B cell (primary cell): ENCODE data around the gene CACNB4. TPM values are rescaled to one million over a fixed set of nuclear protein-coding genes. Genes with fewer than 3 reads are reported as not detected.

Source experiments
- ATAC-seq: fragments of 200-7000 bp; cut with Tn5 transposase; one replicate; pipeline ENCODE4 v1.10.0; 2021; ENCODE audit warnings: low read depth, mild to moderate bottlenecking, moderate number of reproducible peaks, moderate library complexity
- CTCF ChIA-PET: fragments of 350-600 bp; sonication (Branson Sonifier 250); formaldehyde crosslinking; loops from one replicate; lab custom pipeline; 2021; ENCODE audit warnings: antibody characterized with exemption, inconsistent platforms; lab: Charles Lee
- POLR2A ChIA-PET: fragments of 350-600 bp; sonication (Branson Sonifier 250); formaldehyde crosslinking; loops from one replicate; lab custom pipeline; 2021; ENCODE audit warnings: antibody characterized with exemption; lab: Charles Lee
- DNase-seq: peaks from one replicate; pipeline ENCODE4 v3.0.0; 2013
- H2AFZ ChIP-seq: 2 replicates; pipeline ENCODE4 v1.6.1; 2012; ENCODE audit warnings: mild to moderate bottlenecking, low read depth, low read length; ENCODE audit not compliant: insufficient read depth, poor library complexity, severe bottlenecking
- H3K27ac ChIP-seq, 2 donors: 1 replicate in 1 of 2; 2 replicates in 1 of 2; pipeline ENCODE4 v1.5.1; 2012 to 2013; ENCODE audit warnings: low read length in 2 of 2, mild to moderate bottlenecking in 2 of 2, moderate library complexity in 1 of 2
- H3K27me3 ChIP-seq, 4 experiments: fragments of 200-600 bp in 1 of 4; sonication (generic) in 1 of 4; replicated peaks in 1 of 4; 1 replicate in 2 of 4; 2 replicates in 2 of 4; pipeline versions ENCODE4 v1.6.1 to v1.7.0; 2013 to 2016; ENCODE audit warnings: low read length in 3 of 4, mild to moderate bottlenecking in 2 of 4, mixed read lengths in 1 of 4, moderate library complexity in 1 of 4; ENCODE audit not compliant: insufficient read depth in 4 of 4, control insufficient read depth in 3 of 4; ENCODE audit errors: control extremely low read depth in 1 of 4
- H3K36me3 ChIP-seq, 2 experiments: replicated peaks in 1 of 2; 1 replicate in 1 of 2; 2 replicates in 1 of 2; pipeline versions ENCODE4 v1.6.1 to v1.7.1; 2013; ENCODE audit warnings: low read length in 1 of 2; ENCODE audit not compliant: insufficient read depth in 2 of 2, control insufficient read depth in 1 of 2; ENCODE audit errors: control extremely low read depth in 1 of 2, extremely low read depth in 1 of 2
- H3K4me1 ChIP-seq, 2 donors: fragments of 200-600 bp in 1 of 2; sonication (generic) in 1 of 2; 1 replicate in 1 of 2; 2 replicates in 1 of 2; pipeline versions ENCODE4 v1.5.1 to v1.6.1; 2013 to 2017; ENCODE audit warnings: low read length in 2 of 2; ENCODE audit not compliant: control insufficient read depth in 2 of 2, insufficient read depth in 2 of 2
- H3K4me2 ChIP-seq: replicated peaks from 2 replicates; pipeline ENCODE3; 2012; ENCODE audit warnings: mild to moderate bottlenecking, low read depth, low read length; ENCODE audit not compliant: poor library complexity, severe bottlenecking
- H3K4me3 ChIP-seq, 5 experiments: fragments of 200-600 bp in 1 of 5; sonication (generic) in 1 of 5; 1 replicate in 3 of 5; 2 replicates in 2 of 5; pipeline versions ENCODE4 v1.5.1 to v1.7.0; 2011 to 2016; ENCODE audit warnings: low read length in 4 of 5, mild to moderate bottlenecking in 4 of 5, low read depth in 2 of 5, control low read depth in 1 of 5, moderate library complexity in 1 of 5; ENCODE audit not compliant: insufficient read depth in 1 of 5; ENCODE audit errors: control extremely low read depth in 1 of 5, extremely low read depth in 1 of 5
- H3K79me2 ChIP-seq: fragments of 200-600 bp; sonication (generic); one replicate; pipeline ENCODE4 v1.6.0; 2016; ENCODE audit warnings: low read length; ENCODE audit not compliant: control insufficient read depth, insufficient read depth
- H3K9ac ChIP-seq: fragments of 200-600 bp; sonication (generic); 2 replicates; pipeline ENCODE4 v1.6.1; 2017; ENCODE audit warnings: mild to moderate bottlenecking, low read length, moderate library complexity
- H3K9me3 ChIP-seq, 3 donors: one replicate each; pipeline versions ENCODE4 v1.6.1 to v1.7.1; 2013; ENCODE audit warnings: low read length in 2 of 3; ENCODE audit not compliant: control insufficient read depth in 2 of 3, insufficient read depth in 1 of 3; ENCODE audit errors: control extremely low read depth in 1 of 3
- H4K20me1 ChIP-seq: 2 replicates; pipeline ENCODE4 v1.6.0; 2012; ENCODE audit warnings: mild to moderate bottlenecking, low read length; ENCODE audit not compliant: insufficient read depth, control insufficient read depth, poor library complexity, severe bottlenecking
- H3K27ac Mint-ChIP-seq: one replicate; pipeline ENCODE4 v1.8.0; 2021; ENCODE audit warnings: mixed read lengths
- H3K27me3 Mint-ChIP-seq: one replicate; pipeline ENCODE4 v1.8.0; 2021; ENCODE audit warnings: mixed read lengths
- H3K4me1 Mint-ChIP-seq: one replicate; pipeline ENCODE4 v1.8.0; 2021; ENCODE audit warnings: mixed read lengths
- H3K4me3 Mint-ChIP-seq: one replicate; pipeline ENCODE4 v1.8.0; 2021; ENCODE audit warnings: mixed read lengths
- H3K9me3 Mint-ChIP-seq: one replicate; pipeline ENCODE4 v1.8.0; 2022; ENCODE audit warnings: mixed read lengths; ENCODE audit not compliant: insufficient read depth
- CTCF ChIP-seq: fragments of 200-600 bp; IDR thresholded peaks from one replicate; pipeline ENCODE4 v1.8.0; 2022; ENCODE audit warnings: antibody characterized with exemption, mild to moderate bottlenecking
- EZH2 ChIP-seq: IDR thresholded peaks from 2 replicates; pipeline ENCODE4 v1.6.1; 2012; ENCODE audit warnings: borderline replicate concordance, low read depth, mild to moderate bottlenecking, moderate library complexity, low read length; ENCODE audit not compliant: insufficient read depth, poor library complexity, severe bottlenecking
- whole genome bisulfite sequencing: methylation state at CpG from one replicate; pipeline ENCODE4 v1.1.5; 2013; ENCODE audit warnings: missing lambda C conversion rate; ENCODE audit not compliant: insufficient coverage; 5-methylcytosine and 5-hydroxymethylcytosine counted together
- intact Hi-C: fragments of 100-400 bp; cut with micrococcal nuclease; formaldehyde crosslinking; loops from one replicate; pipeline ENCODE4 v1.10.0; 2022
- polyA plus RNA-seq: library from polyadenylated mRNA; depleted of rRNA; stranded (reverse); fragments of >200 nt; gene quantifications from 2 replicates; pipeline ENCODE4 v1.2.3, GENCODE V29; 2012
- total RNA-seq, 2 donors: library from RNA; stranded (reverse); fragments of 120-200 nt in 1 of 2; gene quantifications; 1 replicate in 1 of 2; 2 replicates in 1 of 2; pipeline versions ENCODE4 v1.2.3 to v1.2.4, GENCODE V29; 2013 to 2022

Gene CACNB4
- total and polyA plus RNA-seq, 2 donors (not counting 1 experiment from before 2014, with no cell fraction given): 0.12 to 1.4 TPM

GRCh38 chr2:152047824-152048471 lies 50.9 kb downstream of the CACNB4 start:
- Histone ChIP-seq H3K27ac (no peak overlapping the region), H3K79me2 (no peaks in the 10 kb centered on the region), H2AFZ (no peak overlapping the region), H3K4me2 (no peak overlapping the region), H3K4me1 (peaks cover 11 to 15% of the 10 kb centered on the region in 2 donors), H3K9ac (no peak overlapping the region), H3K4me3 (no peak overlapping the region), H3K36me3 (no peaks in the 10 kb centered on the region), H3K27me3 (no peaks in the 10 kb centered on the region), H4K20me1 (no peaks in the 10 kb centered on the region), H3K9me3 (no peaks in the 10 kb centered on the region)
- CTCF ChIA-PET: interaction anchor here (0.9 to 4.1 kb wide), 3 partner anchors 9 to 588 kb away, joined by 3 to 26 read pairs (median 8); no protein-coding TSS in a partner anchor
- Mint-ChIP-seq H3K4me1 (peaks cover 21% of the 10 kb centered on the region), H3K27me3 (no peaks in the 10 kb centered on the region), H3K4me3 (no peak overlapping the region), H3K9me3 (no peaks in the 10 kb centered on the region), H3K27ac (no peak overlapping the region)
- DNase-seq (no peak), ATAC-seq (no peak)
- intact Hi-C loops: no loop called here
- TF ChIP-seq CTCF (peak; percentile 17), EZH2 (no peak)
- 78% methylated on average over 1 of the region's 6 CpGs for WGBS
- POLR2A ChIA-PET: no interaction called here

DNA sequence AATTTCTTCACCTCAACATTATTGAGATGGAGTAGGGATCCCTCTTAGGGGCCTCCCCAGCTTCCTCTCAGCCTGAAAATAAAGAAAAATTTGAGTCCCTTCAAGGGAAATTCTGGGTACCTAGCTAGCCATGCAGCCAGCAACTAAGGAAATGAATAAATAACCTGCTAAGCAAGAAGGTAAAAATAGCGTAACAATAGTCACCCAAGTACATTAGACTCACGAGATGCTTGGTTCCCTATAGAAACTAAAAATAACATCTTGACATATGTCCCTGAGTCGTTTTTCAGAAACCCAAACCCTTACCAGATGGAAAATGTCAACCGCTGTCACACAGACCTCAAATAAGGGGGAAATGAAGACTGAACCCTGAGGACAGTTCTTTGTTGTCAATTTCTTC lies 51.9 kb downstream of the CACNB4 start:
- ATAC-seq: no peak
- H2AFZ ChIP-seq: peak overlapping the region; percentile 32

More for the DNA sequence above, 51.9 kb downstream of the CACNB4 start:
- no peaks in the 10 kb centered on the region for H3K36me3 ChIP-seq
- H3K4me1 ChIP-seq: peaks cover 11 to 15% of the 10 kb centered on the region in 2 donors
- intact Hi-C loops: no loop called here
- Mint-ChIP-seq H3K4me3 (no peak overlapping the region), H3K4me1 (peaks cover 21% of the 10 kb centered on the region), H3K9me3 (no peaks in the 10 kb centered on the region), H3K27ac (no peak overlapping the region), H3K27me3 (no peaks in the 10 kb centered on the region)
- no peak for DNase-seq
- H3K27me3 ChIP-seq: no peaks in the 10 kb centered on the region
- H3K9me3 ChIP-seq: no peaks in the 10 kb centered on the region
- H4K20me1 ChIP-seq: no peaks in the 10 kb centered on the region
- WGBS: no CpG with 5 or more reads among the region's 4 CpGs
- ChIA-PET POLR2A (no interaction called here), CTCF (interaction anchor here (2.0 to 4.1 kb wide), 2 partner anchors 10 to 21 kb away, joined by 7 to 26 read pairs; no protein-coding TSS in a partner anchor)
- H3K4me3 ChIP-seq: no peak overlapping the region
- TF ChIP-seq EZH2 (no peak), CTCF (no peak)
- no peak overlapping the region for H3K9ac ChIP-seq
- H3K27ac ChIP-seq: no peak overlapping the region
- no peak overlapping the region for H3K4me2 ChIP-seq
- no peaks in the 10 kb centered on the region for H3K79me2 ChIP-seq
